ENCODE results near the gene UVRAG.
"Not testable (repeated sequence)": the region's sequence is repeated elsewhere in the genome, so short reads cannot be mapped to it uniquely, and the experiment has no call there.

The UVRAG gene

DNA sequence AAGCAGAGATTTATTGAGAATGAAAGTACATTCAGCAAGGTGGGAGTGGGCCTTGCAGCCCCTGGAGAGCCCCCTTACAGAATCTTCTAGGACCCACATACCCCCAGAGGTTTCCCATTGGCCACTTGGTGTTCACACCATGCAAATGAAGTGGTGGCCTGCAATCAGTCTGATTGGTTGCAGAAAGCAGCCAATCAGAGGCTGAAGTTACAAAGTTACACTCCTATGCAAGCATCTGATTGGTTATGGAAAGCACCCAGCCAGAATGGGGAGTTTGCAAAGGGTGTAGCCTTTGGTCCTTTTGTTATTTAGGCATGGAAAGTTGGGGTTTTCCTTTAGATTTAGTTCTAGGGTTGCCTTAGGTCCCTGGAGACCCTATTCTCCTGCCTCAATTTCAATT is 34.9 kb downstream of the UVRAG start:
- no peak for DNase-seq

- no peak for DNase-seq
Measured at GRCh38 chr11:75850787-75851186, 35.8 kb downstream of the UVRAG start.

DNA sequence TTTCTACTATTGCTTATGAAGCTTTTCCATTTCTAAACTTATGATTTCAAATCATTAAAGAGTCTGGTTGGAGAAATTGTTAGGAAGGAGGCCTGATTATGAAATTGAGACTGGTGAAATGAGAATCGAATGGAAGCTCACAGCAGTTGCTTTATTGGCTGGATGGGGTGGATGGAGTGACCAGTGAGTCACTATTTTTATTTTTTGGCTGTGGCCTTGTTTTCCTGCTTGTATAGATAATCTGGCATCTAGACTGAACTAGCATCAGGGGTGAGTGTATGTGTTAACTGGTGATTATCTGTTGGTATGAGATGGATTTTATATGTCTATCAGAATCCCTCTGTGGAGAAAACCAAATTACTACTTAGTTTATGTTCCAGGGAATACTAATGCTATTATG is 36.2 kb downstream of the UVRAG start:
- DNase-seq = no peak

GRCh38 chr11:75852406-75853017 is 37.5 kb downstream of the UVRAG start:
- no peak for DNase-seq

- not testable (repeated sequence) for DNase-seq
Measured at GRCh38 chr11:75853563-75853962, 38.6 kb downstream of the UVRAG start.

- no peak for DNase-seq
Measured at GRCh38 chr11:75853971-75854370, 39.0 kb downstream of the UVRAG start.

DNA sequence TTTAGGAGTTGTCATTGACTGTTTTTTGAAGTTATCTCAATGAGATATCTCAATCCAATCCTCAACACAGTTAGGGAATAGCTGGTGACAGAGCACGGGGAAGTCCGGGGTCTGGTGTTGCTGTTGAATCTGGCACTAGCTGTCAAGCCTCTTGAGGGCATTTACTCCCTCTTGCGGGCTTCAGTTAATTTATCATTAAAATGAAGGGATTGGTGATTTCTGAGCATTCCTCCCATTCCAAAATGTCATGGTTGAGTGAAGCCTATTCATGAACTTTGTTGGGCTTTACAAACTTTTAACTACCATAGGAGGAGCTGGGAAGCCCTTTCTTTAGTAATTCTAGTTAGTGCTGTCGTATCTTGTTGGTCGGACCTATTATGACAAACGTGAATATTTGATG is 40.2 kb downstream of the UVRAG start:
- no peak for DNase-seq

- DNase-seq = no peak
Measured at GRCh38 chr11:75856912-75857311, 41.9 kb downstream of the UVRAG start.

- DNase-seq = no peak
Measured at GRCh38 chr11:75858042-75858441, 43.0 kb downstream of the UVRAG start.

- DNase-seq = no peak
Measured at GRCh38 chr11:75858613-75859012, 43.6 kb downstream of the UVRAG start.

GRCh38 chr11:75859614-75860013 is 44.6 kb downstream of the UVRAG start:
- no peak for DNase-seq

- DNase-seq = no peak
Measured at GRCh38 chr11:75862437-75862836, 47.4 kb downstream of the UVRAG start.

- peak in 2 of 4 experiments; percentile 1 to 12 for DNase-seq
Measured at GRCh38 chr11:75867778-75868374, 52.9 kb downstream of the UVRAG start.

DNA sequence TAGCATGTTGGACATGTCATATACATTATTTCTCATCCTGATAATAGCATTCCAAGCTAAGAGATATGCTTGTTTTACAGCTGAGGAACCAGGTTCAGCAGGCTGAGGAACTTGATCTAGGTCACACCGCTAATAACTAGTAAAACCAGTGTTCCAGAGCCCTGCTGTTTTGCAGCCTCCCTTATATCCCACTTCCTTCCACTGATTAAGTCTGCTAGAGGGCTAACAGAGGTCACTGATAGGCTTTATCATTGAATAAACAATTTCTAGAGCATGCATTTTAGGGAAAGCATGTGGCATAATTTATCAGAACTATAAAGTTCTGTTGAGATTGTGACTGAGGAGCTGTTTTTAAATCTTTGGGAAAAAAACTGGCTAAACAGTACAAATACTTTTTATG is 54.0 kb downstream of the UVRAG start:
- DNase-seq = no peak

GRCh38 chr11:75869661-75870455 is 54.8 kb downstream of the UVRAG start:
- no peak for DNase-seq

DNA sequence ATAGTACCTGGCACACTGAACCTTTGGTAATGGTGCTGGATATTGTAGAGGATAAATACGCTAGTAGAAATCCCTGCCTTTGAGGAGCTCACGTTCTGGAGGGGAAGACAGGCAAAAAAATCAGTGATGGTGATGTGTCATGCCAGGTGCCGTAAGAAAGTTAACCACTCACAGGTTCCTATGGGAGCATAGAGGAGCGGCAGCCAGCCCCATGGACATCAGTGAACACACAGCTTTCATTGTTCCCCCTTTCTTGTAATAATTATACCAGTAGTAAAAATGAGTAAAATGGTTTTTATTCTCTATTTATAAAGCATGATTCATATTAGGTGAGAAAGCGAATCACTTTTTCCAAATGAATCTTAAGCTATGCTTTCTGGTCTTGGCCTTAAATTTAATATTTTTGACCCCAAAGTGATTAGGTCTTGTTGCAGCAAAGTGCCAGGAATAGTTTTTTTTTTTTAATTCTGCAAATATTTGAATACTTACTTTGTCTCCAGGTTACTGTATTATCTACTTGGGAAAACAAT is 57.9 kb downstream of the UVRAG start:
- no peak for DNase-seq

GRCh38 chr11:75873417-75874221 is 58.6 kb downstream of the UVRAG start:
- no peak for DNase-seq

DNA sequence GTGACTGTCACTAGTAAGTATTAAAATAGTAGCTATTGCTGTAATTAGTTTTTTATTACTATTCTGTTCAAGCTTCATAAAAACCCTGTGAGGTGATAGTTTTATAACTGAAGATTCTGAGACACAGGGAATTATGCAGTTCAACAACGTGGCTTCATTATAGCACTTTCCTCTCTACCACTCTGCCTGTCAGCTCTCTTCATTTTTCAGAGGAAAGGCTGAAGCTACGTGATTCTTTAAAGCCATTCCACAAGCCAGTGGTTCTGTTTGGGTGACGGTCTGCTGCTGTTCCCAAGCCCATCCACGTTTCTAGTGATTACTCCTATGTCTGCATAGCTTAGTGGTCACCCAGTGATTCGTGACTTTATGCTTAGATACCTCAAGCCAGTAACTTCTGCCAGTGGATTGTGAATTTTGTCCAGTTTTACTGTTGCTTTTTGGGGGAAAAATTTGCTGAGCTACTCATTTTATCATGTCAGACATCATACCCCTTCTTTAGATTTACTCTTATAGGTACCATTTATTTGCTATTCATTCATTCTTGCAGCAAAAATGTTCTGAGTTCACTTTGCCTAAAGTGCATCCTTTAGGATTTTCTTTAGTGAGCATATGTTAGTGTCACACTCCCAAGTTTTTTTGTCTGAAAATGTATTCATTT is 59.8 kb downstream of the UVRAG start:
- DNase-seq = no peak

DNA sequence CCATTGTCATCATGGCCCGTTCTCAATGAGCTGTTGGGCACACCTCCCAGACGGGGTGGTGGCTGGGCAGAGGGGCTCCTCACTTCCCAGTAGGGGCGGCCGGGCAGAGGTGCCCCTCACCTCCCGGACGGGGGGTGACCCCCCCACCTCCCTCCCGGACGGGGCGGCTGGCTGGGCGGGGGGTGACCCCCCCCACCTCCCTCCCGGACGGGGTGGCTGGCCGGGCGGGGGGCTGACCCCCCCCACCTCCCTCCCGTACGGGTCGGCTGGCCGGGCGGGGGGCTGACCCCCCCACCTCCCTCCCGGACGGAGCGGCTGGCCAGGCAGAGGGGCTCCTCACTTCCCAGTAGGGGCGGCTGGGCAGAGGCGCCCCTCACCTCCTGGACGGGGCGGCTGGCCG is 62.3 kb downstream of the UVRAG start:
- not testable (repeated sequence) for DNase-seq

- DNase-seq = not testable (repeated sequence)
Measured at GRCh38 chr11:75877931-75878330, 62.9 kb downstream of the UVRAG start.

DNA sequence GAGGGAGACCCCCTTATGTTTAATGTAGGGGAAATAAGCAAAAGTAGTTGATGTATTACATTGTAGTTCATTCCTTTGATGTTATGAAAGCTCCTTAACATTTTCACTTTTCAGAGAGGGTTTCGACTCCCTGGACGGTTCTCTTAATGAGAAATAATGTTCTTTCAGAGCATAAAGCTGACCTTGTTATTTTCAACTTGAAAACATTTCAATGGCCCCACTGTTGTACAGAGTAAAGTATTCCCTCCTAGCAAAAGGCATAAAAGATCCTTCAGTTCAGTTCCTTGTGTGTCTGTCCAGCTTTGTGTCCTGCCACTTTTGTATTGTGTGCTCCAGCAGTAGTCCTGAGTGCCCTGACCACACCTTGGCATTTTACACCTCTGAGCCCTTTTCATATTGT is 63.9 kb downstream of the UVRAG start:
- DNase-seq = no peak

DNA sequence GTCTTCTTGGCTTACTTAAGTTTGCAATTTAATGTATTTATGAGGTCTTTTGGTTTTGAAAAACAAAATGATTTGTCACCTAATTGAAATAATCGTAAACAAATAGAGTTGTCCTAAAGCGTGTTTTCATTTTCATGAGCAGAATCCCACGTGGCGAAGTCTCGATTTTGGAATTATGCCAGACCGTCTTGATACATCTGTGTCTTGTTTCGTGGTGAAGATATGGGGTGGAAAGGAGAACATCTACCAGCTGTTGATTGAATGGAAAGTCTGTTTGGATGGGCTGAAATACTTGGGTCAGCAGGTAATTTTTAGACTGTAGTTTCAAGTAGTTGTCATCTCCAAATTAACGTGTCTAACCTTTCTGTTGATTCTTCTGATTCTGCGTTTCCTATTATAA is 64.7 kb downstream of the UVRAG start:
- DNase-seq = no peak

- DNase-seq = not testable (repeated sequence)
Measured at GRCh38 chr11:75880343-75880742, 65.3 kb downstream of the UVRAG start.

Data from activated naive CD4-positive, alpha-beta T cell (primary cell).